ENCODE data around the gene LRP1B. TPM values are rescaled to one million over a fixed set of nuclear protein-coding genes. Genes with fewer than 3 reads are reported as not detected.

LRP1B gene
- total and polyA plus RNA-seq, 2 of the 8 experiments (the other 6 are each of a cell fraction or from before 2014, with no cell fraction given): 0.03 TPM; not detected in 1

DNA sequence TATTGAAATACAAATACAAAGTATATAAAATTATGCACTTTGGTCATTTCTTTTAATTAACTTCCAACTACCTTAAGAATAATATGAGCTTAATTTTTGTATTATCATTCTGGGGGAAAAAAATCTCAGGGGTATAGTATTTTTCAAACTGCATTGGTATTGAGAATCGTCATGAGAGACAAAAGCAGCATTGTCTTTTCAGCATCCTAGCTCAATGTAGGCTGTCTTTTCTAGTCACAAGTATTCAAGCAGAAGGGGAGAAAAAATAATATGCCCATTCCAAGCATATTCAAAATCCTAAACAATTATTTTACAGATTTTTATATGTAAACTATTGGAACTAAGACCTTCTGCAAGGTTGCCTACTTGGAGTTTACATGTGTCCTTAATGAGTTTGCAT lies 693.3 kb downstream of the LRP1B start (continued):
- TF ChIP-seq HDAC6 (IDR thresholded peaks at IDR 0.05; ENCODE audit: low read depth, low read length) (no peak), PHF8 (conservative IDR thresholded peaks at IDR 0.05; ENCODE audit: low read depth, low read length) (no peak), POLR2A (IDR thresholded peaks at IDR 0.05; ENCODE audit: control extremely low read depth in 1 of 2, low read depth in 2 of 2, low read length in 2 of 2) (no peak), POLR2AphosphoS5 (IDR thresholded peaks at IDR 0.05; ENCODE audit: low read depth, low read length) (no peak), ATF3 (IDR thresholded peaks at IDR 0.05; ENCODE audit: insufficient read depth, low read depth, low read length) (no peak), SP2 (IDR thresholded peaks at IDR 0.05; ENCODE audit: low read length) (no peak)
- TF ChIP-seq, protein P1, sequence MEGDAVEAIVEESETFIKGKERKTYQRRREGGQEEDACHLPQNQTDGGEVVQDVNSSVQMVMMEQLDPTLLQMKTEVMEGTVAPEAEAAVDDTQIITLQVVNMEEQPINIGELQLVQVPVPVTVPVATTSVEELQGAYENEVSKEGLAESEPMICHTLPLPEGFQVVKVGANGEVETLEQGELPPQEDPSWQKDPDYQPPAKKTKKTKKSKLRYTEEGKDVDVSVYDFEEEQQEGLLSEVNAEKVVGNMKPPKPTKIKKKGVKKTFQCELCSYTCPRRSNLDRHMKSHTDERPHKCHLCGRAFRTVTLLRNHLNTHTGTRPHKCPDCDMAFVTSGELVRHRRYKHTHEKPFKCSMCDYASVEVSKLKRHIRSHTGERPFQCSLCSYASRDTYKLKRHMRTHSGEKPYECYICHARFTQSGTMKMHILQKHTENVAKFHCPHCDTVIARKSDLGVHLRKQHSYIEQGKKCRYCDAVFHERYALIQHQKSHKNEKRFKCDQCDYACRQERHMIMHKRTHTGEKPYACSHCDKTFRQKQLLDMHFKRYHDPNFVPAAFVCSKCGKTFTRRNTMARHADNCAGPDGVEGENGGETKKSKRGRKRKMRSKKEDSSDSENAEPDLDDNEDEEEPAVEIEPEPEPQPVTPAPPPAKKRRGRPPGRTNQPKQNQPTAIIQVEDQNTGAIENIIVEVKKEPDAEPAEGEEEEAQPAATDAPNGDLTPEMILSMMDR (IDR thresholded peaks at IDR 0.05; ENCODE audit: control extremely low read depth in 1 of 3, insufficient read depth in 1 of 3, low read depth in 1 of 3, low read length in 3 of 3): no peak

Data from H1 (cell line).